Measurements from ENCODE around the gene PRKCA.

The PRKCA gene

DNA sequence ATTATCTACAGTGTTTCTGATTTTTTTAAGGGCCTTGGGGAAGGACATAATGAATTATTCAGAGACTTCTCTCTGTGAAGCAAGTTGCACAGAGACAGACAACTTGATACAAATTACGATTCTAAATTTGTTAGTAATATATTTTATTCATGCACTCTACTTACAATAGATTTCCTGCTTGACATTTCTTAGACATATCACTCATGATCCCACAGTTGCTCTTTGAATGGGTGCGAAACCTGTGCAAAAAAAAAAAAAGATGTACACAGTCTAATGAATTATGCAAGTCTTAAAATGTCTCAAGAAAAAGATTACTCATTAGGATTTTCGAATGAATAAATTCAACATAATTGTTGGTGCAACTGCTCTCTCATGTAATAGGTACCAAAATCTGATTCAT lies 254.8 kb downstream of the PRKCA start:
- H3K27me3 ChIP-seq (ENCODE audit: insufficient read depth, low read depth), result no peaks in the 10 kb centered on the region
- H3K79me2 ChIP-seq (ENCODE audit: insufficient read depth, low read depth), result no peaks in the 10 kb centered on the region
- no peak overlapping the region for H3K27ac ChIP-seq
- no peak overlapping the region for H3K4me3 ChIP-seq (IDR thresholded peaks at IDR 0.05; ENCODE audit: insufficient read depth, low read depth, low read length)
- TF ChIP-seq, protein P1, sequence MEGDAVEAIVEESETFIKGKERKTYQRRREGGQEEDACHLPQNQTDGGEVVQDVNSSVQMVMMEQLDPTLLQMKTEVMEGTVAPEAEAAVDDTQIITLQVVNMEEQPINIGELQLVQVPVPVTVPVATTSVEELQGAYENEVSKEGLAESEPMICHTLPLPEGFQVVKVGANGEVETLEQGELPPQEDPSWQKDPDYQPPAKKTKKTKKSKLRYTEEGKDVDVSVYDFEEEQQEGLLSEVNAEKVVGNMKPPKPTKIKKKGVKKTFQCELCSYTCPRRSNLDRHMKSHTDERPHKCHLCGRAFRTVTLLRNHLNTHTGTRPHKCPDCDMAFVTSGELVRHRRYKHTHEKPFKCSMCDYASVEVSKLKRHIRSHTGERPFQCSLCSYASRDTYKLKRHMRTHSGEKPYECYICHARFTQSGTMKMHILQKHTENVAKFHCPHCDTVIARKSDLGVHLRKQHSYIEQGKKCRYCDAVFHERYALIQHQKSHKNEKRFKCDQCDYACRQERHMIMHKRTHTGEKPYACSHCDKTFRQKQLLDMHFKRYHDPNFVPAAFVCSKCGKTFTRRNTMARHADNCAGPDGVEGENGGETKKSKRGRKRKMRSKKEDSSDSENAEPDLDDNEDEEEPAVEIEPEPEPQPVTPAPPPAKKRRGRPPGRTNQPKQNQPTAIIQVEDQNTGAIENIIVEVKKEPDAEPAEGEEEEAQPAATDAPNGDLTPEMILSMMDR (conservative IDR thresholded peaks at IDR 0.05; ENCODE audit: low read depth, low read length), result no peak
- H3K36me3 ChIP-seq (ENCODE audit: insufficient read depth), result no peaks in the 10 kb centered on the region
- H3K4me1 ChIP-seq (ENCODE audit: low read depth, poor library complexity, severe bottlenecking), result no peaks in the 10 kb centered on the region
- H3K9ac ChIP-seq, result no peak overlapping the region
- H4K20me1 ChIP-seq (ENCODE audit: insufficient read depth), result no peaks in the 10 kb centered on the region
- H3K4me2 ChIP-seq, result no peak overlapping the region
- no peak overlapping the region for H2AFZ ChIP-seq (ENCODE audit: low read depth)

DNA sequence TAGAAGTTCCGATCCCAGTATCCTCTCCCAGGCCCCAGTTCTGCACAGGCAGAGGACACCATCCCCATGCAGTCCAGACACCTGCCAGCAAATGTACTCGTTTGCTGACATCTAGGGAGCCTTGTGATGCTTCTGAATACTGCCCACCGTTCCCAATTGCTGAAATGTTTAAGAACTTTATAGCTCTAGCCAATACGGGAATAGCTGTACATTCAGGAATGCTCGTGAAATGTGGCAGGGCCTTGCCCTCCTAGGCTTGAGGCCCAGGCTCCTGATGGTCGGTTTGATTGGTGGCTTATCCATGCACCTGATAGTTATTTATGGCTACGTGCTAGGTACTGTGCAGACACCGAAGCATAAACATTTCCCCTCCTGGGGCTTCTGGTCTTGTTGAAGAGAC lies 255.5 kb downstream of the PRKCA start:
- no peaks in the 10 kb centered on the region for H3K27me3 ChIP-seq (ENCODE audit: insufficient read depth, low read depth)
- H3K4me2 ChIP-seq, result no peak overlapping the region
- no peak overlapping the region for H3K4me3 ChIP-seq (IDR thresholded peaks at IDR 0.05; ENCODE audit: insufficient read depth, low read depth, low read length)
- no peak overlapping the region for H2AFZ ChIP-seq (ENCODE audit: low read depth)
- no peak overlapping the region for H3K9ac ChIP-seq
- no peaks in the 10 kb centered on the region for H3K79me2 ChIP-seq (ENCODE audit: insufficient read depth, low read depth)
- no peaks in the 10 kb centered on the region for H4K20me1 ChIP-seq (ENCODE audit: insufficient read depth)
- no peaks in the 10 kb centered on the region for H3K36me3 ChIP-seq (ENCODE audit: insufficient read depth)
- no peak overlapping the region for H3K27ac ChIP-seq
- TF ChIP-seq, protein P1 (conservative IDR thresholded peaks at IDR 0.05; ENCODE audit: low read depth, low read length), result no peak
- H3K4me1 ChIP-seq (ENCODE audit: low read depth, poor library complexity, severe bottlenecking), result no peaks in the 10 kb centered on the region

DNA sequence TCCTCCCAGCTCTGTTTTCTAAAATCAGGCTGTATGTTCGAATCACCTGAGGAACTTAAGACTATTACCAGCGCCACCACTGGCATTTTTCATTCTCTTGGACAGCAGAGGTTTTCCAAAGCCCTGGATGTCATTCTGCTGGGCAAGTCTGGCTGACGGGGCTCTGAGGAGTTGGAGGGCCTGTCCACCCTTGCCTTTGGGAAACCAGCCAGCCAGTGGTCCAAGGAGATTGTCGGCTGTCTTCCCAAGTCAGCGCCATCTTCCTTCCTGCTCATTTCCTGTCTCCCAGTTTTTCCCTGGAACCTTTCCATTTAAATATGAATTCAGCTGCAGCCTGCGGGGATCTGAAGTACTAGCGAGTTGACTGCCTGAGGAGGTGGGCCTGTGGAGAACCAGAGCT lies 258.3 kb downstream of the PRKCA start:
- H2AFZ ChIP-seq (ENCODE audit: low read depth), result no peak overlapping the region
- H4K20me1 ChIP-seq (ENCODE audit: insufficient read depth), result no peaks in the 10 kb centered on the region
- H3K27ac ChIP-seq, result no peak overlapping the region
- H3K4me1 ChIP-seq (ENCODE audit: low read depth, poor library complexity, severe bottlenecking), result no peaks in the 10 kb centered on the region
- H3K27me3 ChIP-seq (ENCODE audit: insufficient read depth, low read depth), result no peaks in the 10 kb centered on the region
- H3K9ac ChIP-seq, result no peak overlapping the region
- TF ChIP-seq, protein P1 (conservative IDR thresholded peaks at IDR 0.05; ENCODE audit: low read depth, low read length), result no peak
- no peaks in the 10 kb centered on the region for H3K79me2 ChIP-seq (ENCODE audit: insufficient read depth, low read depth)
- H3K36me3 ChIP-seq (ENCODE audit: insufficient read depth), result no peaks in the 10 kb centered on the region
- no peak overlapping the region for H3K4me3 ChIP-seq (IDR thresholded peaks at IDR 0.05; ENCODE audit: insufficient read depth, low read depth, low read length)
- H3K4me2 ChIP-seq, result no peak overlapping the region

DNA sequence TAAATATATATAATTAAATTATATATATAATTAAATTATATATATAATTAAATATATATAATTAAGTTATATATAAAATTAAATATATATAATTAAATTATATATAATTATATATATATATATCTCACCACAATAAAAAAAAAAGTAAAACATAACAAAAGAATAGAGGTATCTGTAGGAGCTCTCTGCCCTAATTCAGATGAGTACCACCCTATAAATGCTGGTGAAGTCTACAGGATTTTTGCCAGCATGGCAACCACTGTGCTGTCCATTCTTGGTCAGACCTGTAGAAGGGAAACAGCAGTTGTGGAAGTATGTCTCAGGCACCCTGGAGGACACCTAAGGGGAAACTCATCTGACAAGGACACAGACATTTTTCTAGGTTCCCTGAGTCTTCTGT lies 259.7 kb downstream of the PRKCA start:
- no peaks in the 10 kb centered on the region for H4K20me1 ChIP-seq (ENCODE audit: insufficient read depth)
- H3K4me3 ChIP-seq (IDR thresholded peaks at IDR 0.05; ENCODE audit: insufficient read depth, low read depth, low read length), result no peak overlapping the region
- H3K9ac ChIP-seq, result no peak overlapping the region
- H3K36me3 ChIP-seq (ENCODE audit: insufficient read depth), result no peaks in the 10 kb centered on the region
- H3K27ac ChIP-seq, result no peak overlapping the region
- no peaks in the 10 kb centered on the region for H3K27me3 ChIP-seq (ENCODE audit: insufficient read depth, low read depth)
- H3K4me2 ChIP-seq, result no peak overlapping the region
- TF ChIP-seq, protein P1 (conservative IDR thresholded peaks at IDR 0.05; ENCODE audit: low read depth, low read length), result no peak
- no peaks in the 10 kb centered on the region for H3K79me2 ChIP-seq (ENCODE audit: insufficient read depth, low read depth)
- no peak overlapping the region for H2AFZ ChIP-seq (ENCODE audit: low read depth)
- no peaks in the 10 kb centered on the region for H3K4me1 ChIP-seq (ENCODE audit: low read depth, poor library complexity, severe bottlenecking)
